HTERT RPE-1 (cell line): ENCODE results near the gene TMEM176B.

Experiments
- in situ Hi-C: fragments of 300-500 bp; cut with MboI; formaldehyde crosslinking; loops from 4 replicates; pipeline ENCODE4 v1.14.3; 2020; ENCODE audit warnings: low sequenced_read_pairs

The TMEM176B gene

DNA sequence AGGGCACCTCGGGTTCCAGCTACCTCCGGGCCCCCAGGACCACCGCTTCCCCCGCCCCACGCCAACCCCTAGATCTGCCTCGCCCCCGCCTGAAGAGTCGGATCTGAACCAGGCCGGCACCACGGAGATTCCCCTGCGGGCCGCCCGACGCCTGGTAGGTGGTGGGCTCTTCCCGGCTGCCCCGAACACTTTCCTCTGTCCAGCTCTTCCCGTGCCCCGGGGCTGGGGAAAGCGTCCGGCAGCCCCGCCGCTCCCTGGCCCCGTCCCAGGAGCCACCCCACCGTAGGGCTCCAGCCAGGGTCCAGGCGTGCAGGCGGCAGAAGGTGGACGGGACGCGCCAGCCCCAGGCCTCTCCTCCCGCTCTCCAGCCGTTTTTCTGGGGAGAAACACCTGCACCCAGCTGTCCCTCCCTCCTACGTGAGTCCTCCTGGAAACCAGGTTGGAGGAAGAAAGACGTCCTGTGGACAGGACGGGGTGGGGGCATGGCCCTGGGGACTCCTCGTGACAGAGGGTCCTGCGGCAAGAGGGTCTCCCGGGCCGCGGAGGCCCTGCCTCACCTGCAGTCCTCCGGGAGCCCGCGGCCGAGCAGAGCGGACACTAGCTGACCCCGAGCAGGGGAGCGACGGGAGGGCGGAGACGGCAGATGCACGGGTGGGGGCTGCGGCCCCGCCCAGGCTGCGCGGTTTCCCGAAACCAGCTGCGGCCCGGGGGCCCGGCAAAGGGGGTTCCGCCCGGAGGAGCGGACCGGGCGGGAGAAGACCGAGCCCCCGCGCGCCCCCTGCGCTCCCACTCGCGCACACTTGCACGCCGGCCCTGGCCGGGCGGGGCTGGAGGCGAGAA lies at the start of gene TMEM176B:
TMEM176B (minus strand) TSS at position 624 of the 840 bp plus-strand sequence. CDS start 3,795 bp downstream, outside the sequence.
- in situ Hi-C loops: no loop called here

DNA sequence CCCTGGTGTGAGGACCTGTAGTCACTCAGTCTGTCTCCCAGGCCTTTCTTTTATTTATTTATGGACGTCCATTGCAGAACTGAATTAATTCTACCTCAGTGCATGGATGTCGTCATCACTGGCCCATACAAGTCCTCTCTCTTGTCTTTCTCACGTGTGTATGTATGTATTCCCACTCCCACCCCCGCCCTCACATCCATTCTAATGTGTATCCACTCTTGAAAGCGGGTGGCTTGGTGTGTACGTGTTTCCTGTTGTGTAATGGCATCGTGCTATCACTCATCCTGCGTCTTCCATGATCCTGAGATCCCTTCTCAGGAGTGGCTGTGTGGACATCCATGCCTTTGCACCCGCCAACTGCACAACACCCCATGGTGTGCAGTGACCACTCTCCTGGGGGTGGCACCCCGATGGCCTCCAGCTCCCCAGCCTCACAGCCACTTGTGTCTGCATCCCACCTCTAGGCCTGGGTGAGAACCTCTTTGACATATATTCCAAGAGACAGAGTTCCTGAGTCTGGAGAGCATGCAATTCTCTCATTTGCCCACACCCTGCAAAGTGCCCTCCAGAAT lies 49.1 kb upstream of the TMEM176B start:
- in situ Hi-C loops: no loop called here

GRCh38 chr7:150848561-150849115 lies 48.5 kb upstream of the TMEM176B start:
- in situ Hi-C loops: no loop called here

- in situ Hi-C loops: no loop called here
Measured at GRCh38 chr7:150848111-150848510, 47.9 kb upstream of the TMEM176B start.

GRCh38 chr7:150847536-150847935 lies 47.4 kb upstream of the TMEM176B start:
- in situ Hi-C loops: no loop called here

DNA sequence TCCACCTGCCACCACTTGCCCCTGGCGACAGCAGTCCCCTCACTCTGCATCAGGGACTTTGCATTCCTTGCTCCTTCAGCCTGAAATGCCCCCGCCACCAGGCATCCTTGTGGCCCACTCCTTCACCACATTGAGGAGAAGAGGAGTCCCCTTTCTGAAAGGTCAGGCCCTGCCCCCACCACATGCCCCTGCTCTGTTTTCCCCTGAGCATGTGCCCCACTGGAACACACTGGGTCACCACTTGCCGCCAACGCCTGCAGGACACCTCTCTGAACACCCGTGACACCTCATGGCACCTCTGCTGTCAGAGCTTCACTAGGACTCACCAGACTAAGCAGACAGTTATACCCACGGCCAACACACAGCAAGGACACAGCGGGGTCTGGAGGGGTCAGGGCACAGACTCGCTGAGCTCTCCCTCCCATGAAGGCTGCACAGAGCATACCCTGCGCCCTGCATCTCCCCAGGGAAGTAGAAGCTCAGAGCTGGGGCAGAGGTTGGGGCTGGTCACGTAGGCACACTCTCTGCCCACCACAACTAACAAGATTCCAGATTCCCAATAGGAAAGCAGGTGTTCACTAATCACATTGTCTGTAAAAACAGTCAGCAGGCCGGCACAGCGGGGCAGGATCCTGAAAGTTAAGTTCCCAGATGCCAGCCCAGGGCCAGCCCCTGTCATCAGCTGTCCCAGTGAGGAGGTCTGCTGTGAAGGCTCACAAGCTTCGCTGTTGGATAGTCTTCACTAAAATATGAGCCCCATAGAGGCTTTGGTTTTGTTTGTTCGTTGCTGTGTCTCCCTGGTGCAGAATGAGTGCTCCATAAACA lies 46.3 kb upstream of the TMEM176B start:
- in situ Hi-C loops: no loop called here

DNA sequence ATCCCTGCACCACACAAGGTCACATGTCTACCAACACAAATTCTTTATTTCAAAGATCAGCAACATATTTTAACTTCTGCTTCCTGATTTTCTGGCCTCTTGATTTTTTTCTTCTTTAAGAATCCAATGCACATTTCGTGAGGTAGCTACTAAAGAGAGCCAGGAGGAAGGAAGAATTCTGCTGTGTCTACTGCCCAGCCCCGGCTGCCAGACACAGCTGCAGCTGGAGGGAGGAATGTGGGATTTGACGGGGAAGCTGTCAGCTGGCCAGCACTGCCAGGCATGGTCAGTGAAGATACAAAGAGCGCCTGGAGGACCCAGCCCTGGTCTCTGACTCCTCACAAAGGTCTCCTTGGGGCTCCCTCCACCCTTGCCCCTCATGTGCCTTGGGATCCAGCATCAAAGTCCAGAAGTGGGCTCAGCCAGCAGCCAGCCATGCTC lies 45.3 kb upstream of the TMEM176B start:
- in situ Hi-C loops: no loop called here

DNA sequence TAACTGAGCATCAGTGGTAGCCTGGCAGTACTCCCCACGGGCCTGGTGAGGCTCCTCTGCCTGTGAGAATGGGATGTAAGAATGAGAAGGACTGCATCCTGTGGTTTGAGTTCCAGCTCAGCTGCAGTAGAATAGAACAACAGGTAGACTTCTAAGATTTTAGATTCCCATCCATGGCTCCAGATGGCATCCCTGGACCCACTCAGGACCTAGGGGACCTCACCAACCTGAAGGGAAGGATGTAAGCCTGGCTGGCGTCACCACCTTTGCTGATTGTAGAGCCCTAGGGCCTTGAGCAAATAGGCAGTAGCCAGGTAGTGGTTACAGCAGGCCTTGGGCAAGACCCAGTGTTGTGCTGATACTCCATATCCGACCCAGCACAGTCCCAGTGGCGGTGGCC lies 42.6 kb upstream of the TMEM176B start:
- in situ Hi-C loops: no loop called here

DNA sequence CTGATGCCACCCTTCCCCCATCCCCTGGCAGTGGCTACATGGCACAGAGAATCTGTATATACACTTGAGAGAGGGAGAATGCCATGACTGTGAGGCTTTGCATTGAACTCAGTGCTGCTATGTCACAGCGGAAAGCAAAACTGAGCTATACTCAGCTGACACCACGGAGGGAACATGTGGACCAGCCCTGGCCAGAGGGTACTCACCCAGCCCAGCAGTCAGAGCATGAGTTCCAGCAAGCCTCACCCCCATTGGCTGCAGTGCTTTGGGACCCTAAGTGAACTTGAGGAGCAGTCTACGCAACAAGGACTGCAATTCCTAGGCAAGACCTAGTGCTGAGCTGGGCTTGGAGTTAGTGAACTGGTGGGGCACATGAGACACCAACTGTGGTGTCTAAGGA lies 41.9 kb upstream of the TMEM176B start:
- in situ Hi-C loops: no loop called here

GRCh38 chr7:150838965-150839650 lies 38.9 kb upstream of the TMEM176B start:
- in situ Hi-C loops: no loop called here

DNA sequence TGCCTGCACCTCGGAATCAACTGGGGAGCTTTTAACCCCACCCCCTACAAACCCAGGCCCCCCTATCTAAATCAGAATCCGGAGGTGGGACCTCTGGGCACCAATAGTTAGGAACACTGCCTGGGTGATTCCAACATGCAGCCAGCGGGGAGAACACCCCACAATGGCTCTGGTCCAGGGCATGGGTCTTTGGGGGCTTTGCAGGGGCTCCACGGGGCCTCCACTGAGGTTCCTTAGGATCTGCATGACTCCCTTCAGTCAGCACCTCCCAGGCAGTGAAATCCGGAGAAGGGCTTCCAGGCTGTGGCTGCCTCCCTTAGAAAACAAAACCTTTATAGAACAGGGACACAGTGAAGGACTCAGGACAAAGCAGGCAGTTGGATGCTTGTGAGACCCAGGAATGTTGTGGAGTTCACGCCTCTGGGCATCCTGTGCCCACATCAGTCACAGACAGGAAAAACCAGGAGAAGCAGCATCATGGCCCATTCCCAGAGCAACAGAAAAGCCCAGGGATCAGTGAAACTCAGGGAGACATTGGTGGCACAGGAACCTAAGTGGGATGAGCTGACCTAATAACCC lies 35.6 kb upstream of the TMEM176B start:
- in situ Hi-C loops: no loop called here

DNA sequence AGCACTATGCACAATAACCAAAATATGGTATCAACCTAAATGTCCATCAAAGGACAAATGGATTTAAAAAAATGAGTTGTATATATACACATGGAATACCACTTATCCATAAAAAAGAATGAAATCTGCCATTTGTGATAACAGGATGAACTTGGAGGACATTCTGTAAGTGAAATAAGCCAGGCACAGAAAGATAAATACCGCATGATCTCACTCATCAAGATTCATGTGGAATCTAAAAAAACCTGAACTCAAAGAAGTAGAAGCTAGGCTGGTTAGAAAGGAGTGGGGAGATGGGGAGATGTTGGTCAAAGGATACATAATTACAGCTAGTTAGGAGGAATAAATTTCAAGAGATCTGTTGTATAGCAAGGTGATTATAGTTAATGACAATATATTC lies 34.9 kb upstream of the TMEM176B start:
- in situ Hi-C loops: no loop called here

GRCh38 chr7:150831851-150832250 lies 31.7 kb upstream of the TMEM176B start:
- in situ Hi-C loops: no loop called here

DNA sequence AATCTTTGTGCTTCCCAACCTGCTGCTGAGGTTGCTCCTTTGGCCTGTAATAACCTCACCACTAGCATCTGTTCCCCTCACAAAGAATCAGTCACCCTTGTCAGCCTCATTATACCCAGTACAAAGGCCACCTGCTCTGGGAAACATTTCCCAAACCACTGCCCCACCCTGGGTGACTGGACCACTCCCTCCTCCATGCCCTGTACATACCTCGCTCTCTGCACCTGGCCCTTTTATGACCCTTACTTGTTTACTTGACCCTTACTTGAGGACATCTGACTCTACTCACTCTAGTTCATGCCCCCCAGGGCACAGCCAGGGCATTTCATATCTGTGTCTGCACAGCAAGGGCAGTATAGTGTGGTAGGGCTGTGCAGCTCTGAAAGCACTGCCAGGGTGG lies 30.8 kb upstream of the TMEM176B start:
- in situ Hi-C loops: no loop called here

DNA sequence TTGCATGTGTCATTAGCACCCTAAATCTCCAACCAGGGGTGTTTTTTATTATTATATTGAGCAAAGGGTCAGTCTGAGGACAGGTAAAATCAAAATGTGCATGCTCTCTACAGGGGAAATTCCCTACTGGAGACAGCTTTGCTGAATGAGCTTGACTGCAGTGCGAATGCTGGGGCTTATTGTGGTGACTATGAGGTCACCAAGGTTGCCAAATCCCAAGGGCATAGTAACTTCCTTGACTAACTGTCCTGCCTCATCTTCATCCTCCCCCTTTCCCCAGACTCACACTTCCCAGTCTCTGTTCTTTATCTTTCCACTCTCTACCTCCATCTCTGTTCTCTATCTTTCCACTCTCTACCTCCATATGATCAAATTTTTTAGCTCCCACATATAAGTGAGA lies 29.3 kb upstream of the TMEM176B start:
- in situ Hi-C loops: no loop called here

GRCh38 chr7:150828384-150828783 lies 28.2 kb upstream of the TMEM176B start:
- in situ Hi-C loops: no loop called here

- in situ Hi-C loops: no loop called here
Measured at GRCh38 chr7:150826061-150826849, 26.1 kb upstream of the TMEM176B start.

DNA sequence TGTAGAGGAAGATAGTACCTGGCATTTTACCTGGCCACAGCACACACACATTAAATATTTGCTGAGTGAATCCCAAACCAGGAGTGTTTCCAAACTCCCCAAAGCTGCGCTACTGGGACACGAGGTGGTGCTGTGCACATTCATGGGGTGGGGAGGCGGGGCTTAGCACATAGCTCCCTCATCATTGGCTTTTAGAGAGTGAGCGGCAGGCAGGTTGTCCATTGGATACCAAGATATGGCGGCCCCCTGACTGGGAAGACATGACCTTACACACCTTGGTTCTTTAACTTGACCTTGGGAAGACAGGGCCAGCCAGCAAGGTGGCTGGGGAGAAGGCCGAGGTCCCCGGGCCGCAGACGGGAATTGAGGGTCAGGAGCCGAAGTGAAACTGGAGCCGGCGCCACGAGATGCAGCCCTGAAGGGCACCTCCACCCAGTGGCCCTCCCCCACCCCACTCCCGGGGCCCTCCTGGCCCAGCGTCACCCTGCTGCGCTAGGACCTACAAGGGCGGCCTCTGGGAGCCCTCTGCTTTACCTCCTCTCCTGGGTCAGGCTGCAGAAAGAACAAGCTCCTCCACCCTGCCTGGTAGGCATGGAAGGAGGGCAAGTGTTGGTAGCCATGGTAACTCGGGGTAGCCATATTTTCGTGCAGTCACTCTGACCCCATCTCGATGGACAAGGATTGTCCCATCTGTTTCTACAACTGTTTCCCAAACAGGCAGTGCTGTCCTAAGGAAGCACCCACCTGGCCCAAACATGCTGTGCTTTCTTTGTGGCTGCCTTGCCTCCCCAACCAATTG lies 24.4 kb upstream of the TMEM176B start:
- in situ Hi-C loops: no loop called here
